HG03354 (cell line): ENCODE results near the gene ARIH2.

Source experiments
- ATAC-seq: cut with Tn5 transposase; IDR thresholded peaks from one replicate; pipeline ENCODE4 v1.9.1; 2021; ENCODE audit warnings: mild to moderate bottlenecking; ENCODE audit not compliant: unreplicated experiment, poor library complexity, severe bottlenecking

Gene ARIH2

DNA sequence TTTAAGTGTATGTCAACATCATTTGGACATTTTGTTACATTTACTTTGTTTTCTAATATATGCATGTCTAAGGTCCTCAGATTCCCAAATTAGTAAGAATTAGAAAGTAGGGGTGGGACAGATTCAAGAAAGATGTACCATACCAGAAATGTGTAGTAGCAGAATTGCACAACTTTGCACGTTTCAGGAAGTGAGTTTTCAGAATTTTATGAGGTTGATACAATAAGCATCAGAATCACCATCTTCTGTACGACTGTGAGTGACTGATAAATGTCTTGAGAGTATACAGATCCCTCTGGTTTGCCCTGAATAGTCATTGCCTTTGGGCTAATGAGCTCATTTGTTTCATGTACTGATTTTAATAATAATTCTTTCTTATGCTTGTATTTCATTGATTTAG is 9.3 kb downstream of the ARIH2 start:
- no peak for ATAC-seq

DNA sequence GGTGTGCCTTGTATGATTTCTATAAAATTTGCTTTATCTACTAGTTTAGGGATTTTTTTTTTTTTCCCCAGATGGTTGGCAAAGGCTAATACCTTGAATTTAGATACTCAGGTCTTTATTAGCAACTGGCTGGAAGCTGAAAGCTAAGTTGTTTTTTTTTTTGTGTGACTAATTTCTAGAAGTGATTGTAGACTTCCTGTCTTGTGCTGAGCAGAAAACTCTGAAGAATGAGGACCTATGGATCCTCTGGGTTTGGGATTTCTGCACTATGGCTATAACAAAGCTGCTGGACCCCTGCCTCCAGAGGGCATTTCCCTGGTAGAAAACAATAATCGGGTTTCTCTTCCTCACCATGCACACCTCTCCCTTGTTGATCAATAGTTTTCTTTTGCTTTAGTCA is 10.0 kb downstream of the ARIH2 start:
- ATAC-seq = no peak

DNA sequence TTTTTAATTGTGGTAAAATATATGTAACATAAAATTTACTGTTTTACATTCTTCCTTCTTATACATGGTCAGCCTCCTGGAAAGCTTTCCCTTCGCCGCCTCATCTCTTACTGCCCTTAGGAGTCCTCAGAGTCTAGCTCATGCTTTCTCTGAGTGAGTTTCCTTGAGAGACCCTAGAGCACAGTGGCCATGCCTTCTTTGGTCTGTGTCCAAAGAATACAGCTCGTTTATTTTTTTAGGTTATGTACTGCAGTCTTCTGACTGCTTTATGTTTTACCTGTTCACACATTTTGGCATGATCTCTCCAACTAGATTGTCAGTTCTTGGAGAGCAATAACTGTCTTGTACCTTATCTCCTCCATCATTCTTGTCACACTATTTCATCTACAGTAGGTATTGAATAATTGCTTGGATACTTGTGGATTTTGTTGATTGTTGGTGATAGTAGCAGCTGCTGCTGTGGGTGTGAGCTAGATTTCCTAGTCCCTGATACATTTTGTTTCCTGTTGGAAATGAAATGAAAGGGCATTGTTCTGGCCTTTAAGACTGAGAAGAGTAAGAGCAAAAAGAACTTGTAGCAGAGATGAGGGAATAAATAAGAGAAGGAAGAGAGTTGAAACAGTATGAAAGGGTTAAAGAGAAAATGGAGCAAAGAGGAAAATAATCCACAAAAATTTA is 10.9 kb downstream of the ARIH2 start:
- no peak for ATAC-seq

DNA sequence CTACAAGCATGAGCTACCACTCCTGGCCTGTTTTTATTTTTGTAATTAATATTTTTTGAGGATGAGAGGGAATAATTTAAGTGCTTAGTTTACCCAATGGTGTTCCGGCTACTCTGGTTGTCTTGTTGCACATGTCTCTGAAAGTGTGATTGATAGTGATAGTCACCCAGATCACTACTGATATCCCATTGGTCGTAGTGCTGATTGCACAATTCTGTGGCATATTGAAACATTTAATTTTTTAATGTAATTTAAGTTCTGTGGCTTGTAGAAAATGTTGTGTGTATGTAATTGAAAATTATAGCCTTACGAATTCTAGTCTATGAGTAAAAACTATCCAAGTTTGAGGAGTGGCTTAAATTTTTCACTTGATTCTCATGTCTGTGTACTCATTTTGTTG is 11.9 kb downstream of the ARIH2 start:
- no peak for ATAC-seq

DNA sequence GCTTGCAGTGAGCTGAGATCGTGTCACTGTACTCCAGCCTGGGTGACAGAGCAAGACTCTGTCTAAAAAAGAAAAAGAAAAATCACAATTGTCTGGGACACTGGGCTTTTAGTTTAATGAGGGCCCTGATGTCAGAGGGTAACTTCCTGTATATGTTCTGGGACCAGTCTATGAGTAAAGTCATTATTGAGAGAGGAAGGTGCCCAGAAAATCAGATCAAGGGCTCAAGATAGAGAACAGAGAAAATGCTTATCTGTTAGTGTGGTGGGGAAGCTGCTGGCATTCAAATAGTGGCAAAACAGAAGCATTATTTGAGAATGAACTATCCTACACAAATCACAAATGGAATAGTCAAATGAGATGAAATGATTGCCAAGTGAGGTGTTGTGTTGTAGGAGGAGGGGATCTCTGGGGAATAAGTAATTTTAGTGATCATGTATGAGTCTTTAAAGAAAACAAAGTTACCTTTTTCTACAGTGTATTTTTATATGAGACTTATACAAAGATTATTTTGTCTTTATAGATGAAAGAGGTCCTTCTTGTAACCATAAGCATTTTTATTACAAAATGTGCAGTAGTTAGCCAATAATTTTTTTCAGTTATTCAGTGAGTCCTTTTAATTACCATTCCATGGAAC is 13.4 kb downstream of the ARIH2 start:
- no peak for ATAC-seq

DNA sequence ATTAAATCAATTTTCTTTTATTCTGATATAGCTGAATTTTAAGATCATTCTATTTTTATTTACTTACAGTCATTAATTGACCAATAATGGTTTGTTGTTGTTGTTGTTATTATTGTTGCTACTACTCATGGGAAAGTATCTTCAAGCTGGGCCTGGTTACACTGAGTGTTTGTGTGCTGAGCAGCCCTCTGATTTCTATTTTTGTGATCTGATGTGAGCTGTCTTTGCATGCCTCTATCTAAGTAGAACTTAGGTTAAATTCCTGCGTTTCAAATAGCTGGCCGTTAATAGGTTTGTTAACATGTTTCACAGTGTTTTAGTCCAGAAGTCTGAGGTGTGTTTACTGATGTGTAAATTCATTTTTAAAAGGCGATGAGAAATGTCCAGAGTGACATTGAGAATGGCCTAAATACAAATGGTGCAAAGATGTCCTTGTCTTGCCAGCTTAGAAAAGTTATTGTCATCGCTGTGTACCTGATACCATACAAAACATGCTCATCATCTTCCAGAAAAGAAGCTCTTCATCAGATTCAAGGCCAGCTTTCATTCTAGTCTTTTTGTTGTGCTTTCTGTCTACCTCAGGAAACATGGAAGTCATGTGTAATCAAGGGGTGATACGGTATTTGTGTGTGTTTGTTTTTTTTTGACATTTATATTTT is 15.8 kb downstream of the ARIH2 start:
- ATAC-seq = no peak

DNA sequence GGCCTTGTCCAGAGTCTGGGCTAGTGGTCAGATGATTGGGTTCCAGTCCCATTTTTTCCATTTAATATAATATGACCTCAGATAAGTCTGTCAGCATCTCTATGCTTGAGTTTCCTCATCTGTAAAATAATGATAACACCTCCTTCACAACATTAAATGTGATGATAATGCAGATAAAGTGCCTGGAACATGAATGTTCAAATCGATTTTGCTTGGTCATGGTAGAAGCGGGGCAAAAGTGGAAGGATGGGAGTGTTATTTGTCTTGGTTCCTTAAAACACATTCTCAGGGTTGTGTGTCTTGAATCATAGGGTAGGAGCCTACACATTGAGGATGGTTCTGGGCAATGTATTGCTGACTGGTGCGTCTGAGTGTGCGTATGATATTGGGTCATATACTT is 16.9 kb downstream of the ARIH2 start:
- no peak for ATAC-seq

DNA sequence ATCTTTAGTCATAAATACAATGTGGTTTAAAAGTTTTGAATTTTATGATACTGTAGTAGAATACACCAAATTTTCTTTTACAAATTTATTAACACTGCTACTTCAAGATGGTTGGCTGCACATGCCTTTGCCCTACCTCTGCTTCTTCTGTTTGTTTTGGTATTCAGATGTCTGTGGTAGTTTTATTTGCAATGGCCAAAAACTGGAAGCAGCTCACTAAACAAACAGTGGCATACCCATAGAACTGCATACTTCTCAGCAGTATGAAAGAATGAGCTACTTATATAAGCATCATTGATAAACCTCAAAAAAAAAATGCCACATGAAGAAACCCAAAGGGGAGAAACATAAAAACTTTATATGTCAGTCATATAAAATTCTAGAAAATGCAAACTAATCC is 19.5 kb downstream of the ARIH2 start:
- ATAC-seq = no peak

DNA sequence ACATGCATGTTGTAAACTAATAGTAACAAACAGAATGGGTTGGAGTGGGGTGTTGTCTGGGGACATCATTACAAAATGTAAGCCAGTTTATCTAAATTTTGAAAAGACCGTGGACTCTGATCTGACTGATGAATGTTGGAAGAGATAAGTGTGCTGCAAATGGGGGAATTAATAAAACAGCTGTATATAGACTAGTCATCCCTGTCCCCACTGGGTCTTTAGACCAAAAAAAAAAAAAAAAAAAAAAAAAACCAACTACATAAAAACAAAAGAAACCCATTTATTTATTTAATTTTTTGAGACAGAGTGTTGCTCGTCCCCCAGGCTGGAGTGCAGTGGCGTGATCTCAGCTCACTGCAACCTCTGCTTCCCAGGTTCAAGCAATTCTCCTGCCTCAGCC is 20.0 kb downstream of the ARIH2 start:
- ATAC-seq = no peak

DNA sequence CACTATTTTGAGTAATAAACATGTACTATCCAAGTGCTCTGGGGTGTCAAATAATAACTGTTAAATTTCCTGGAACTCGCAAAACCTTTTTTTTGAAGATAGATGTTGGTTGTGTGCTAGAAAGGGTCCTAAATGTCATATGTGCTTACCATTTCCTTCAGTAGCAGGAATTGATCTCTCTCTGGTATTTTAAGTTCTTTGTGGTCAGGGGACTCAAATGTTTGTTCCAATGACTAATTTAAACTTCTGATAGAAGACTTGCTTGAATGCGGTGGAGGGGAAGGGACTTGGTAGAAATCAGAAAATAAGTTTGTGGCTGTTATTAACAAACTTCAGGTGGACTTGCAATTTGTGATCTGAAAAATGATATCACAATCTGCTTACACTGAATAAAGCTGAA is 26.8 kb downstream of the ARIH2 start:
- no peak for ATAC-seq

DNA sequence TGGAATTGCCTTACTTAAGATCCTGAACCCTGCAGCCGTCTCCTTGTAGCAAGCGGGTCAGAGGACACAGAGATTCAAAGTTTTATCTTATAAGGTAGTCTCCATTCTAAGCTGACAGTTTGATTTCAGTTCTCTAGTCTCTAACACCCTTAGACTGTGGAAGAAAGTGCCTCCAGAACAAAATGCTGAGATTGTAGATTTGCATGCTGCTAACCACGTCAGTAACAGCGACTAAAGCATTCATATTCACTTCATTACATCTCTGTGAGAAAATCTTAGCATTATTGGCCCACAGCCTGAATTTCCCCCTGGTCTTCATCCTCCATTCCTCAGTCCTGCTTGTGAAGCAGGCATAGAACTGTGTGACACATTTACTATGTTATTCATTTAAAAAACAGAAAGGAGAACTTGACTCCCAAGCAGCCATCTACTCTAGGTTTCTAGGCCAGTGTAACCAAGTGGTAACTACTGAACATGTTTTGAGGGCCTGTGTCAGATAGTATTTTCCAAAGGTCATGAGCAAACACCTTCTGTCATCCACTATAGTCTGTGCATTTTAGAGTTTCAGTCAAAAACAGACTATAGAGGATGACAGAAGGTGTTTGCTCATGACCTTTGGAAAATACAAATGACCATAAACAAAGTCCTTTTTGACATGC is 27.4 kb downstream of the ARIH2 start:
- no peak for ATAC-seq

DNA sequence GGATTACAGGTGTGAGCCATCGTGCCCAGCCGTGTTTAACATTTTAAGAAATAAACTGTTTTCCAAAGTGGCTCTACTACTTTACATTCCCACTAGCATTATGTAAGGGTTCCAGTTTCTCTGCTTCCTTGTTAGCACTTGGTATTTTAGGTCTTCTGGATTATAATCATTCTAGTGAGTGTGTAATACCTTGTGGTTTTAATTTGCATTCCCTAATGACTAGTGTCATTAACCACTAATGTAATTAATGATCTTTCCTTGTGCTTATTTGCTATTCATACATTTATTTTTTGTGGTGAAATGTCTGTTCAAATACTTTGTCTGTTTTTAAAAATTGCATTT is 30.7 kb downstream of the ARIH2 start:
- no peak for ATAC-seq

DNA sequence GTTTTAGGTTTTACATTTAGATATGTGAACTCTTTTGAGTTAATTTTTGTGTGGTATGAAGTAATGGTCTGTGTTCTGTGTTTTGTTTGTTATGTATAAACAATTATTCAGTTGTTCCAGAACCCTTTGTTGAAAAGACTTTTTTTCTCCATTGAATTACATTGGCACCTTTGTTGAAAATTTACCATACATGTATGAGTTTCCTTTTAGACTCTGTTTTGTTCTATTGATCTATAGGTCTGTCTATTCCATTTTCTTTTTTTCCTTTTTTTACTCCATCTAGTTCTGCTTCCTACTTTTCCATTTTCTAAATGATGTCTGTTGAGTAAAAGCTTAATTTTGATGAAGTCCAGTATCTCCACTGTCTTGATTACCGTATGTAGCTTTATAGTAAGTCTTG is 31.4 kb downstream of the ARIH2 start:
- no peak for ATAC-seq

DNA sequence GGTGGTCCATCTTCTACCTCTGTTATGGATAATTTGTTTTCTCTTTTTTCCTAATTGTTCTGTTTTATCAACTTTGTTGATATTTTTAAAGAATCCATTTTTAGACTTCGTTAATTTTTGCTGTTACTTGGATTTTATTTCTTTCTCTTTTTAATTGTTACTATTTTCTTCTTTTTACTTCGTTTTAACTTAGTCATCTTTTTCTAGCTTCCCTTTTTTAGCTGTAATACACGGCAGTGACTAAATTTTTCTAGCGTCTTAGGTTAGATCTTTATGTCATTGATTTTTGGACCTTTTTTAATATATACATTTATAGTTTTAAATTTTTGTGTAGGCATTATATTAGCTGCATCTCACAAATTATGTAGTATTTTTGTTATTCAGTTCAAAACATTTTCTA is 33.1 kb downstream of the ARIH2 start:
- ATAC-seq = no peak

DNA sequence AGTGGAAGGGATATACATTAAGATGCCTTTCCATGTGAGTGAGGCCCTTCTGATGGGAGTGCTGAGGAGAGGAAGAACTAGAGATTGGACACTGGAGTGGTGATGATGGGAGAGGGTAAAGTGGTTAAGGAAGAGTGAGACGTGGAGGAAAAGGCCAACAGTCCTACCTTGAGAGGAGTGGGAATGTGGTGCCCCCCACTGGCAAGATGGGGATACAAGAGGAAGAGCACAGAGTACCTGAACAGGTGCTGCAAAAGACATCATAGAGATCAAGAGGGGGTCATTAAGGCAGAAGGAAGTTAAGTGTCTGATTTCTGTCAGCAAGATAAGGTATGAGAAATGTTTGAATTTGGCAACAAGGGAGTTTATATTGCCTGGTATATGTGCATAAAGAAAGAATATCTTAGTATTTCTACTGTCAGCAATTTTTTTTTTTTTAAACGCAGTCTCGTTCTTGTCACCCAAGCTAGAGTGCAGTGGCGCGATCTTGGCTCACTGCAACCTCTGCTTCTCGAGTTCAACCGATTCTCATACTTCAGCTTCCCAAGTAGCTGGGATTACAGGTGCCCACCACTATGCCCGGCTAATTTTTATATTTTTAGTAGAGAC is 34.0 kb downstream of the ARIH2 start:
- ATAC-seq = no peak

DNA sequence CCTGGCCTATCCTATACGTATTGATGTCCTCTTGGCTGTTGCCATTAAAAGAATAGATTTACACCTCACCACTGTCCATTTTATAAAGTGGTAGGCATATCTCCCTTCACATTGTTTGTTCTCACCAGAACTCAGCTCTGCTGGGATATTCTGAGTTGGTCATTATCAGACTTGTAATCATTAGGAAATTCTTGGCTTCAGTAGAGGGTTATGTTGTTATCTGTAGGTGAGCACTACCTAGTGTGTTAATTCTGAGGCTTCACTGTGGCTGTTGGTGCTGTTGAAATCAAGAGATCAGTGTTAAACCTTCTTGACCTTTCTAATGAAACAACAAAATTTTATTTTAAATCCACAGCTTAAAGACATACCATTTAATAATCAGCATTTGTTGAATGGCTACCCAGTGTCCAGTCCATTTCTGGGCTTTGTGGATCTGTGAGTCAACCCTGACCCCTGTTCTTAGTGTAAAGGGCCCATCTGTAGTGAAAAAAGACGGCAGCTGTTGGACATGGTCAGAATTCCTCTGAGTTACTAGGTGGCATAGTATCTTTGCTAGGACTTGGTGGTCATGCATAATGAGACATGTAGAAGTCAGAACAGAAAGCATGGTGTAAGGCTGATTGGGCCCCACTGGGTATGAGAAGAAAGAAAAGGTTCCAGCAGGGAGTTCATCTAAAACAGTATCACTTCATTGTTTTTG is 38.5 kb downstream of the ARIH2 start:
- ATAC-seq = no peak

DNA sequence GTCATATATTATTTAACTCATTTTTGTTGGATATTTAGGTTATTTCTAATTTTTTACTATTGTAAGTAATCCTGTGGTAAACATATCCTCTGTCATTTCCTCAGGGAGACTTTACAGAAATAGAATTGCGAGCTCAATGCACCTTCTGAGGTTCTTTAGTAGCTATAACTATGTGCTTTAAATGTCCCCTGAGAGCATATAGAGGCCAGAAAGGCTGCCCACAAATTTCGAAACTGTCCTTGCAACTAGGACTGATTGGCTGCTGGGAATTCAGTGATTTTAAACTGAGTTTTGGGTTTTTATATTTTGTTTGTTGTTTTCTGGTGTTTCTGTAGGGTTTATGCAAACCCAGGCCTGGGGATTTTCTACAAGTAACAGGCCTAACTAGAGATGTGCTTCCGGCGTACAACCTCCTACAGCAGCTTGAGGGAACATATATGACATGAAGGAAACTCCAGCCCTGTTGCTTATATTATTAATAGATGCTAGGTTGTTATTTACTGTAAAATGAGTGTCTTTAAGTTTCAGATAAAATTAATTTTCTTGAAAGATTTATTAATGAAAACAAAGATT is 42.3 kb downstream of the ARIH2 start:
- ATAC-seq = no peak

DNA sequence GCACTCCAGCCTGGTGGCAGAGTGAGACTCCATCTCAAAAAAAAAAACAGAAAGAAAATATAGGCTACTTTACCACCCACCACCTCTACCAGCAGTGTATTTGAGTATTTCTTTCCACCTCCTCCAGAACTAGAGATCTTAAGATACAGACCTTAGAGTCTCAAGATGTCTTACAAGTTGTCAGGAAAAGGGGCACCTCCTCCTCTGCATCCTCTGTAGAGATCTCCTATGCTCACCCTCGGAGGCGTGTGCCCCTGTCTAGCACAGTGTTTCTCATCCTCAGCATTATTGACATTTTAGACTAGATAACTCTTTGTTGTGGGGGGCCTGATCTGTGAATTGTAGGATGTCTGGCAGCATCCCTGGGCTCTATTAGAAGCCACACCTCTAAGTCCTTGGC is 43.7 kb downstream of the ARIH2 start:
- no peak for ATAC-seq

DNA sequence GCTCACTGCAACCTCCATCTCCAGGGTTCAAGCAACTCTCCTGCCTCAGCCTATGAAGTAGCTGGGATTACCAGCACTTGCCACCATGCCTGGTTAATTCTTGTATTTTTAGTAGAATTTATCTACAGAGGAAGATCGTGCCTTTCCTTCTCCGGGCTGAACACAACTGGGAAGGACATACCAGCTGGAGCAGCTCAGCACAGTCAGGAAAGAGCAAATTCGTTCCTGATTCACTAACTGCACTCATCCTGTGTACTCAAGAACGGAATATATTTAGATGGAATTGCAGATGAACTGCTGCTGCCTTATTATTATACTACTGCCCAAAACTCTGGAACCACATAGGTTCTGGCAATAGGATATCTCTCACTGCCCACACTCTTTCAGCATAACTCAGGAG is 44.3 kb downstream of the ARIH2 start:
- no peak for ATAC-seq

DNA sequence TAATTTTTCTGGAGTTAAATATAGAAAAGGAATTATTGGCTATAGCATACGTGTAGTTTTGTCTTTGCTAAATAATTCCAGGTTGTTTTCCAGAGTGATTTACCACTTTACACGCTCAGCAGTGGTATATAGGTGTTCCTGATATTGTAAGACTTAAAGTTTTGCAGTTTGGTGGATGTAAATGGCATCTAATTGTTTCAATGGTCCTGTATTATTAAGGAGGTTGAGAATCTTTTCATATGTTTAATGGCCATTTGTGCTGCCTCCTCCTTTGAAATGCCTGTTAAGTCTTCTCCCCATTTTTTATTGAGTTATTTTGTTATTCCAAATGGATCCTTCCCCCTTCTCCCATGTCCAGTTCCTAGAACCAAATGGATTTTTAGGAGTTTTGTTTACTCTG is 44.9 kb downstream of the ARIH2 start:
- ATAC-seq = no peak
